Esophagus muscularis mucosa (tissue), 4 donors: ENCODE results near the gene SPPL2B.

Source experiments
- EP300 ChIP-seq: sonication (generic); formaldehyde crosslinking; IDR thresholded peaks from one replicate; pipeline ENCODE4 v1.6.1; 2017; ENCODE audit warnings: antibody characterized with exemption
- POLR2A ChIP-seq: fragments of 450-650 bp; IDR thresholded peaks from one replicate; pipeline ENCODE4 v1.6.1; 2017; ENCODE audit warnings: antibody characterized with exemption, moderate library complexity, mild to moderate bottlenecking, low read depth
- POLR2AphosphoS5 ChIP-seq, 2 donors: sonication (generic); formaldehyde crosslinking; IDR thresholded peaks; one replicate each; pipeline ENCODE4 v1.6.1; 2017; ENCODE audit warnings: antibody characterized with exemption in 2 of 2
- TF ChIP-seq, protein P1 (sequence below), 3 experiments: fragments of 200-600 bp in 2 of 3; fragments of 450-650 bp in 1 of 3; sonication (generic) in 2 of 3; IDR thresholded peaks; one replicate each; pipeline ENCODE4 v1.5.1; 2017 to 2019; ENCODE audit warnings: antibody characterized with exemption in 3 of 3, mild to moderate bottlenecking in 2 of 3, moderate library complexity in 1 of 3

DNA sequence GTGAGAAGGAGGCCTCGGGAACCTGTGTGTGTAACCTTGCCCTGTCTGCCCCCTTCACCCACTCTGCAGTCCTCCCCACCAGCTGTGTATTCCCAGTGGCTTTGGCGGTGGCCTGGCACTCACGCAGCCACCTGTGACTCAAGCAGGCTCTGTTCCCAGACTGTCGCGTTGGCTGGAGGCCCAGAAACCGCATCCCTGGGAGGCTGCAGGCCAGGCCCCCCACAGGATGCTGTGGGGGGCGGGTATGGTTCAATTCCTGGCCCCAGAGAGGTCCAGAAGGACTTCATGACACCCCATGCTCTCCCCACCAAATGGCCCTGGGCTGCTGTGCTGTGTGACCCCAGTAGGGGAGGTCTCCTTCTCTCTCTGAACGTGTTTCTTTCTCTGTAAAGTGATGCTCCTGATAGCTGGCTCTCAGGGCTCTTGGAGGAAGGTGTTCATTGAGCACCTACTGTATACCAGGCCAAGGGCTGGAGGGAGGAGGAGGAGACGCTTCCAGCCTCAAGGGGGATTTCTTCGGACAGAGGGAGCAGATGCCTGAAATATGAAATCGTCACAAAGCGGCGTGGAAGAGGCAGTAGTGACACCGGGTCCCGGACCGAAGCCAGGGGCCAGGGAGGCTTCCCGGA is 18.6 kb upstream of the SPPL2B start:
- TF ChIP-seq, protein P1, sequence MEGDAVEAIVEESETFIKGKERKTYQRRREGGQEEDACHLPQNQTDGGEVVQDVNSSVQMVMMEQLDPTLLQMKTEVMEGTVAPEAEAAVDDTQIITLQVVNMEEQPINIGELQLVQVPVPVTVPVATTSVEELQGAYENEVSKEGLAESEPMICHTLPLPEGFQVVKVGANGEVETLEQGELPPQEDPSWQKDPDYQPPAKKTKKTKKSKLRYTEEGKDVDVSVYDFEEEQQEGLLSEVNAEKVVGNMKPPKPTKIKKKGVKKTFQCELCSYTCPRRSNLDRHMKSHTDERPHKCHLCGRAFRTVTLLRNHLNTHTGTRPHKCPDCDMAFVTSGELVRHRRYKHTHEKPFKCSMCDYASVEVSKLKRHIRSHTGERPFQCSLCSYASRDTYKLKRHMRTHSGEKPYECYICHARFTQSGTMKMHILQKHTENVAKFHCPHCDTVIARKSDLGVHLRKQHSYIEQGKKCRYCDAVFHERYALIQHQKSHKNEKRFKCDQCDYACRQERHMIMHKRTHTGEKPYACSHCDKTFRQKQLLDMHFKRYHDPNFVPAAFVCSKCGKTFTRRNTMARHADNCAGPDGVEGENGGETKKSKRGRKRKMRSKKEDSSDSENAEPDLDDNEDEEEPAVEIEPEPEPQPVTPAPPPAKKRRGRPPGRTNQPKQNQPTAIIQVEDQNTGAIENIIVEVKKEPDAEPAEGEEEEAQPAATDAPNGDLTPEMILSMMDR (IDR thresholded peaks at IDR 0.05), result no peak
- TF ChIP-seq POLR2A (no peak), EP300 (no peak), POLR2AphosphoS5 (IDR thresholded peaks at IDR 0.05) (no peak)
